ENCODE measurements around the gene MACROH2A2. TPM values are rescaled to one million over a fixed set of nuclear protein-coding genes. Genes with fewer than 3 reads are reported as not detected.

MACROH2A2 gene
- total and polyA plus RNA-seq, 2 of the 13 experiments (the other 11 are each of a cell fraction or from before 2014, with no cell fraction given), result 9.8 to 43.1 TPM

DNA sequence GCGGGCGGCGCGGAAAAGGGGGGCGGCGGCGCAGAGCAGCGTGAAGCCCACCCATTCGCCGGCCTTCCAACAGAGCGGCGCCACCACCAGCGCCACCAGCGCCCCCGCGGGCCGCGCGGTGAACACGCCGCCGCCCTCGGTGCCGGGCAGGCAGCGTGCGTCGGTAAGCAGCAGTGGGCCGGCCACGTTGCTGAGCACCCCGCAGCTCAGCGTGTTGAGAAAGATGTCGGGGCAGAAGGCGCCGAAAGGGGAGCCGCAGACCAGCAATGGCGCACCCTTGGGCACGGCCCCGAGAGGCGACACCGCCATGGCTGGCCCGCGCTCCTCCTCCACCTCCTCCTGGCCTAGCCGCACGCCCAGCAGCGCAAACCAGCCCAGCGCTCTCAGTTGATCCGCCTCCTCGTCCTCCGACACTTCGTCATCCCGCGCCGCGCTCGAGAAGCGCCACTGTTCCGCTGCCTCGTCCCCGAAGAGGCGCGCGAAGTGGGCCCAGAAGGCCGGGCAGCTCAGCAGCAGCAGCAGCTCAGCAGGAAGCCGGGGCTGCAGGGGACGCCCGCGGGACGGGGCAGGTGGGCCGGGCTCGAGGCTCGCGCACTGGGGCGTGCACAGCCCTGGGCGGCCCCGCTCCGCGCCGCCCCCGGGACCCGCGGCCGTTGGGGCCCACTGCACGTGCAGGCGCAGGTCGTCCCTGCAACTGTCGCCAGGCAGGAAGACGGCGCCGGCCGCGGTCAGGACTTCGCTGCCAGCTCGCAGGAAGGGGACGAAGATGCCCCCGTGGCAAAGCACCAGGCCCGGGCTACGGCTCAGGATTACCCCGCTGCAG, 93.2 kb downstream of the MACROH2A2 start (continued):
- TF ChIP-seq, protein P1, sequence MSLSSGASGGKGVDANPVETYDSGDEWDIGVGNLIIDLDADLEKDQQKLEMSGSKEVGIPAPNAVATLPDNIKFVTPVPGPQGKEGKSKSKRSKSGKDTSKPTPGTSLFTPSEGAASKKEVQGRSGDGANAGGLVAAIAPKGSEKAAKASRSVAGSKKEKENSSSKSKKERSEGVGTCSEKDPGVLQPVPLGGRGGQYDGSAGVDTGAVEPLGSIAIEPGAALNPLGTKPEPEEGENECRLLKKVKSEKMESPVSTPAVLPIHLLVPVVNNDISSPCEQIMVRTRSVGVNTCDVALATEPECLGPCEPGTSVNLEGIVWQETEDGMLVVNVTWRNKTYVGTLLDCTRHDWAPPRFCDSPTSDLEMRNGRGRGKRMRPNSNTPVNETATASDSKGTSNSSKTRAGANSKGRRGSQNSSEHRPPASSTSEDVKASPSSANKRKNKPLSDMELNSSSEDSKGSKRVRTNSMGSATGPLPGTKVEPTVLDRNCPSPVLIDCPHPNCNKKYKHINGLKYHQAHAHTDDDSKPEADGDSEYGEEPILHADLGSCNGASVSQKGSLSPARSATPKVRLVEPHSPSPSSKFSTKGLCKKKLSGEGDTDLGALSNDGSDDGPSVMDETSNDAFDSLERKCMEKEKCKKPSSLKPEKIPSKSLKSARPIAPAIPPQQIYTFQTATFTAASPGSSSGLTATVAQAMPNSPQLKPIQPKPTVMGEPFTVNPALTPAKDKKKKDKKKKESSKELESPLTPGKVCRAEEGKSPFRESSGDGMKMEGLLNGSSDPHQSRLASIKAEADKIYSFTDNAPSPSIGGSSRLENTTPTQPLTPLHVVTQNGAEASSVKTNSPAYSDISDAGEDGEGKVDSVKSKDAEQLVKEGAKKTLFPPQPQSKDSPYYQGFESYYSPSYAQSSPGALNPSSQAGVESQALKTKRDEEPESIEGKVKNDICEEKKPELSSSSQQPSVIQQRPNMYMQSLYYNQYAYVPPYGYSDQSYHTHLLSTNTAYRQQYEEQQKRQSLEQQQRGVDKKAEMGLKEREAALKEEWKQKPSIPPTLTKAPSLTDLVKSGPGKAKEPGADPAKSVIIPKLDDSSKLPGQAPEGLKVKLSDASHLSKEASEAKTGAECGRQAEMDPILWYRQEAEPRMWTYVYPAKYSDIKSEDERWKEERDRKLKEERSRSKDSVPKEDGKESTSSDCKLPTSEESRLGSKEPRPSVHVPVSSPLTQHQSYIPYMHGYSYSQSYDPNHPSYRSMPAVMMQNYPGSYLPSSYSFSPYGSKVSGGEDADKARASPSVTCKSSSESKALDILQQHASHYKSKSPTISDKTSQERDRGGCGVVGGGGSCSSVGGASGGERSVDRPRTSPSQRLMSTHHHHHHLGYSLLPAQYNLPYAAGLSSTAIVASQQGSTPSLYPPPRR (CRISPR knock-in tag; IDR thresholded peaks at IDR 0.05; ENCODE audit: borderline replicate concordance), result no peak
- no peak; the same call in 1 of the 2 replicates for TF ChIP-seq NFATC3 (CRISPR knock-in tag; IDR thresholded peaks at IDR 0.05)
- peak; percentile 87 for TF ChIP-seq ARID2 (CRISPR knock-in tag; IDR thresholded peaks at IDR 0.05; ENCODE audit: borderline replicate concordance)
- no peak for TF ChIP-seq PLRG1 (conservative IDR thresholded peaks at IDR 0.05)
- TF ChIP-seq, protein P2, sequence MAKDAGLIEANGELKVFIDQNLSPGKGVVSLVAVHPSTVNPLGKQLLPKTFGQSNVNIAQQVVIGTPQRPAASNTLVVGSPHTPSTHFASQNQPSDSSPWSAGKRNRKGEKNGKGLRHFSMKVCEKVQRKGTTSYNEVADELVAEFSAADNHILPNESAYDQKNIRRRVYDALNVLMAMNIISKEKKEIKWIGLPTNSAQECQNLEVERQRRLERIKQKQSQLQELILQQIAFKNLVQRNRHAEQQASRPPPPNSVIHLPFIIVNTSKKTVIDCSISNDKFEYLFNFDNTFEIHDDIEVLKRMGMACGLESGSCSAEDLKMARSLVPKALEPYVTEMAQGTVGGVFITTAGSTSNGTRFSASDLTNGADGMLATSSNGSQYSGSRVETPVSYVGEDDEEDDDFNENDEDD (CRISPR knock-in tag; IDR thresholded peaks at IDR 0.05; ENCODE audit: borderline replicate concordance), result peak; percentile 27
- peak; percentile 36; the same call in 1 of the 2 replicates for TF ChIP-seq ZNF788 (CRISPR knock-in tag; IDR thresholded peaks at IDR 0.05; ENCODE audit: borderline replicate concordance)
- no peak for TF ChIP-seq ZNF850 (CRISPR knock-in tag; conservative IDR thresholded peaks at IDR 0.05)
- peak; percentile 80; the same call in 1 of the 2 replicates for TF ChIP-seq ZNF790 (CRISPR knock-in tag; IDR thresholded peaks at IDR 0.05; ENCODE audit: borderline replicate concordance)
- TF ChIP-seq, protein P3, sequence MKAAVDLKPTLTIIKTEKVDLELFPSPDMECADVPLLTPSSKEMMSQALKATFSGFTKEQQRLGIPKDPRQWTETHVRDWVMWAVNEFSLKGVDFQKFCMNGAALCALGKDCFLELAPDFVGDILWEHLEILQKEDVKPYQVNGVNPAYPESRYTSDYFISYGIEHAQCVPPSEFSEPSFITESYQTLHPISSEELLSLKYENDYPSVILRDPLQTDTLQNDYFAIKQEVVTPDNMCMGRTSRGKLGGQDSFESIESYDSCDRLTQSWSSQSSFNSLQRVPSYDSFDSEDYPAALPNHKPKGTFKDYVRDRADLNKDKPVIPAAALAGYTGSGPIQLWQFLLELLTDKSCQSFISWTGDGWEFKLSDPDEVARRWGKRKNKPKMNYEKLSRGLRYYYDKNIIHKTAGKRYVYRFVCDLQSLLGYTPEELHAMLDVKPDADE (CRISPR knock-in tag; IDR thresholded peaks at IDR 0.05), result no peak
- no peak for TF ChIP-seq NFE2L2 (IDR thresholded peaks at IDR 0.05; ENCODE audit: low read length)
- TF ChIP-seq, protein P4, sequence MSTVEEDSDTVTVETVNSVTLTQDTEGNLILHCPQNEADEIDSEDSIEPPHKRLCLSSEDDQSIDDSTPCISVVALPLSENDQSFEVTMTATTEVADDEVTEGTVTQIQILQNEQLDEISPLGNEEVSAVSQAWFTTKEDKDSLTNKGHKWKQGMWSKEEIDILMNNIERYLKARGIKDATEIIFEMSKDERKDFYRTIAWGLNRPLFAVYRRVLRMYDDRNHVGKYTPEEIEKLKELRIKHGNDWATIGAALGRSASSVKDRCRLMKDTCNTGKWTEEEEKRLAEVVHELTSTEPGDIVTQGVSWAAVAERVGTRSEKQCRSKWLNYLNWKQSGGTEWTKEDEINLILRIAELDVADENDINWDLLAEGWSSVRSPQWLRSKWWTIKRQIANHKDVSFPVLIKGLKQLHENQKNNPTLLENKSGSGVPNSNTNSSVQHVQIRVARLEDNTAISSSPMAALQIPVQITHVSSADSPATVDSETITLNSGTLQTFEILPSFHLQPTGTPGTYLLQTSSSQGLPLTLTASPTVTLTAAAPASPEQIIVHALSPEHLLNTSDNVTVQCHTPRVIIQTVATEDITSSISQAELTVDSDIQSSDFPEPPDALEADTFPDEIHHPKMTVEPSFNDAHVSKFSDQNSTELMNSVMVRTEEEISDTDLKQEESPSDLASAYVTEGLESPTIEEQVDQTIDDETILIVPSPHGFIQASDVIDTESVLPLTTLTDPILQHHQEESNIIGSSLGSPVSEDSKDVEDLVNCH (CRISPR knock-in tag; IDR thresholded peaks at IDR 0.05), result no peak
- TF ChIP-seq DPF2 (CRISPR knock-in tag; IDR thresholded peaks at IDR 0.05; ENCODE audit: borderline replicate concordance, low read depth), result no peak
- no peak for TF ChIP-seq ZFP62 (CRISPR knock-in tag; IDR thresholded peaks at IDR 0.05)
- TF ChIP-seq, protein P5, sequence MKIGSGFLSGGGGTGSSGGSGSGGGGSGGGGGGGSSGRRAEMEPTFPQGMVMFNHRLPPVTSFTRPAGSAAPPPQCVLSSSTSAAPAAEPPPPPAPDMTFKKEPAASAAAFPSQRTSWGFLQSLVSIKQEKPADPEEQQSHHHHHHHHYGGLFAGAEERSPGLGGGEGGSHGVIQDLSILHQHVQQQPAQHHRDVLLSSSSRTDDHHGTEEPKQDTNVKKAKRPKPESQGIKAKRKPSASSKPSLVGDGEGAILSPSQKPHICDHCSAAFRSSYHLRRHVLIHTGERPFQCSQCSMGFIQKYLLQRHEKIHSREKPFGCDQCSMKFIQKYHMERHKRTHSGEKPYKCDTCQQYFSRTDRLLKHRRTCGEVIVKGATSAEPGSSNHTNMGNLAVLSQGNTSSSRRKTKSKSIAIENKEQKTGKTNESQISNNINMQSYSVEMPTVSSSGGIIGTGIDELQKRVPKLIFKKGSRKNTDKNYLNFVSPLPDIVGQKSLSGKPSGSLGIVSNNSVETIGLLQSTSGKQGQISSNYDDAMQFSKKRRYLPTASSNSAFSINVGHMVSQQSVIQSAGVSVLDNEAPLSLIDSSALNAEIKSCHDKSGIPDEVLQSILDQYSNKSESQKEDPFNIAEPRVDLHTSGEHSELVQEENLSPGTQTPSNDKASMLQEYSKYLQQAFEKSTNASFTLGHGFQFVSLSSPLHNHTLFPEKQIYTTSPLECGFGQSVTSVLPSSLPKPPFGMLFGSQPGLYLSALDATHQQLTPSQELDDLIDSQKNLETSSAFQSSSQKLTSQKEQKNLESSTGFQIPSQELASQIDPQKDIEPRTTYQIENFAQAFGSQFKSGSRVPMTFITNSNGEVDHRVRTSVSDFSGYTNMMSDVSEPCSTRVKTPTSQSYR (CRISPR knock-in tag; IDR thresholded peaks at IDR 0.05; ENCODE audit: borderline replicate concordance), result no peak
- no peak for TF ChIP-seq ZC3H4 (CRISPR knock-in tag; IDR thresholded peaks at IDR 0.05; ENCODE audit: borderline replicate concordance)
- TF ChIP-seq SRSF1 (optimal IDR thresholded peaks at IDR 0.05; ENCODE audit: low read depth, low read length), result no peak
